Measurements from ENCODE around the gene TSPAN10.
"Not testable (repeated sequence)": the region's sequence is repeated elsewhere in the genome, so short reads cannot be mapped to it uniquely, and the experiment has no call there.

Gene TSPAN10

DNA sequence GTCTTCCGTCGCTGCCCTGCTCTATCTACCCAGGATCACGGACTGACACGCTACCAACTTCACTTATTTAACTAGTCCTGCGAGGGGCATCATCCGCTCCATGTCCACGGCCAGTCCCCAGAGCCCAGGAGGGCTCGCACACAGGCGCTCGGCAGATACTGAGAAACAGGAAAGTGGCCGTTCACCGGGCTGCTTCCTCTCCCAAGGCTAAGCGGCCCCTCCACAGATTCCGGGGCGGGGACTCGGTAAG is 29.0 kb downstream of the TSPAN10 start:
- H3K4me1 Mint-ChIP-seq = peaks cover 43% of the 10 kb centered on the region
- H3K9me3 Mint-ChIP-seq = no peaks in the 10 kb centered on the region
- no peak for ATAC-seq

DNA sequence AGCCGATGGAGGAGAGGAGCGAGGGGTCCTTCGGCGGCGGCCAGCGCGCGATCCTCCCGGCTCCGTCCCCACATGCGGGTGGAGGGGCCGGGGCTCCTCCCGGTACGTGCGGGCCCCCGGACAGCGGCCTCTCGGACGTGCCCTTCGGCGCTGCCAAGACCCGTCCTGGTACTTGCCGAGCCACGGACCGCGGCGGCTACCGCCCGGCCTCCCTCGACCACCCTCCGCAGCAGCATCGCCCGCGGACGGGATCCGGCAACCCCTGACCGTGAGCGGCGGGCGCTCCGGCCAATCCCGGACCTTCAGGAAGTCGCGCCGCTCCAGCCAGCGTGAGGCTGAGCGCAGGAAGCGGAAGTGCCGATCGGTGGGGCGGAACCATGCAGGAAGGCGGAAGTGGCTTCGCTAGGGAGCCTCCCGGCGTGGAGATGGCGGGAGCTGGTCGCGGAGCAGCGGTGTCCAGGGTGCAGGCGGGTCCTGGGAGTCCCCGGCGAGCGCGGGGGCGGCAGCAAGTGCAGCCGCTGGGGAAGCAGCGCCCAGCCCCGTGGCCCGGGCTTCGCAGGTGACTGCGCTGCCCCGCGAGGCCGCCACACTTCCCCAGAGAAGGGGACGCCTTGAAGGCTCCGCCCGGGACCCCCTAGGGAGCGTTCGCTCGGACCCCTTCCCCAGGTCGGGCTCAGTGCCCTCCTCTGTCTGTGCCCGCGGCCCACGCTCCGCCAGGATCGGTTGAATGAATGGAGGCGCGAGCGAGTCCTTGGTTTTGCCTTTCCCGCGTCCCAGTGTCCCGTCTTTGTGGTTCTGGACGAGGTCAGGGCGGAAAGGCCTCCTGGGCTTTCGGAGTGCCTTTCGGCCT is 29.6 kb downstream of the TSPAN10 start, which contains the start of the genes CCDC137 and OXLD1:
Gene CCDC137, plus strand, starts transcription at position 396 of the 850 bp plus-strand sequence. Its CDS starts 30 bp downstream, at position 426.
Gene OXLD1, minus strand, starts transcription at position 264 of the 850 bp plus-strand sequence. Its CDS starts 28 bp downstream, at position 236.
- Mint-ChIP-seq H3K27me3 (no peaks in the 10 kb centered on the region), H3K4me1 (peaks cover 43% of the 10 kb centered on the region), H3K9me3 (no peaks in the 10 kb centered on the region), H3K36me3 (peaks cover 29% of the 10 kb centered on the region), H3K4me3 (peak within 1 kb of the TSS; percentile 93), H3K27ac (peak within 1 kb of the TSS; percentile 88)
- ATAC-seq = peak; percentile 98

More for the DNA sequence above, 29.0 kb downstream of the TSPAN10 start:
- Mint-ChIP-seq H3K4me3 (peak overlapping the region; percentile 93), H3K36me3 (peaks cover 23% of the 10 kb centered on the region), H3K27me3 (no peaks in the 10 kb centered on the region), H3K27ac (peak overlapping the region; percentile 88)

- Mint-ChIP-seq H3K27me3 (no peaks in the 10 kb centered on the region), H3K36me3 (peaks cover 41% of the 10 kb centered on the region), H3K4me1 (peaks cover 43% of the 10 kb centered on the region), H3K27ac (peak overlapping the region; percentile 88), H3K4me3 (peak overlapping the region; percentile 93), H3K9me3 (no peaks in the 10 kb centered on the region)
- ATAC-seq = no peak
Measured at GRCh38 chr17:81667754-81668153, 30.8 kb downstream of the TSPAN10 start.

- H3K4me3 Mint-ChIP-seq = no peak overlapping the region
- no peak for ATAC-seq
- peaks cover 51% of the 10 kb centered on the region for H3K36me3 Mint-ChIP-seq
- H3K27me3 Mint-ChIP-seq = no peaks in the 10 kb centered on the region
- no peaks in the 10 kb centered on the region for H3K9me3 Mint-ChIP-seq
- peaks cover 29% of the 10 kb centered on the region for H3K4me1 Mint-ChIP-seq
- H3K27ac Mint-ChIP-seq = no peak overlapping the region
Measured at GRCh38 chr17:81672504-81672903, 35.5 kb downstream of the TSPAN10 start.

DNA sequence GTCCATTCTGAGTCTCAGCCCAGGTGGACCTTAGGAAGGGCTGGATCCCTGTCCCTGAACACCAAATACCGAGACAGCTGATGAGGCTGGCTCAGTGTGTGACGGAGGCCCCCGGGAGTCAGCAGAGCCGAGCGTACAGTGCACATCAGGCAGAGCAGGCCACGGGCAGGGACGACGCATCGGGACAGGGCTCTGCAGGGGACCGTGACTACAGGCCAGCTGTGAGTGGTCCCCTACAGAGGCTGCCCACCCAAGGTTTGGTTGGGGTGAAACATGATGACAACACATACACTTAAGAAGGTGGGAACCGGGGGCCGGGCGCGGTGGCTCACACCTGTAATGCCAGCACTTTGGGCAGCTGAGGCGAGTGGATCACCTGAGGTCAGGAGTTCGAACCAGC is 36.0 kb downstream of the TSPAN10 start:
- ATAC-seq = no peak
- no peak overlapping the region for H3K4me3 Mint-ChIP-seq
- H3K4me1 Mint-ChIP-seq = peaks cover 25% of the 10 kb centered on the region
- peaks cover 47% of the 10 kb centered on the region for H3K36me3 Mint-ChIP-seq
- no peaks in the 10 kb centered on the region for H3K27me3 Mint-ChIP-seq
- H3K27ac Mint-ChIP-seq = no peak overlapping the region
- H3K9me3 Mint-ChIP-seq = no peaks in the 10 kb centered on the region

GRCh38 chr17:81673561-81674258 is 36.7 kb downstream of the TSPAN10 start:
- Mint-ChIP-seq H3K27me3 (no peaks in the 10 kb centered on the region), H3K4me1 (peaks cover 17% of the 10 kb centered on the region), H3K4me3 (no peak overlapping the region), H3K9me3 (no peaks in the 10 kb centered on the region), H3K36me3 (peaks cover 42% of the 10 kb centered on the region), H3K27ac (no peak overlapping the region)
- ATAC-seq = no peak

GRCh38 chr17:81675515-81676221 is 38.7 kb downstream of the TSPAN10 start:
- not testable (repeated sequence) for H3K27ac Mint-ChIP-seq, H3K9me3 Mint-ChIP-seq, H3K4me3 Mint-ChIP-seq, H3K4me1 Mint-ChIP-seq, H3K27me3 Mint-ChIP-seq, ATAC-seq
- peaks cover 34% of the 10 kb centered on the region for H3K36me3 Mint-ChIP-seq

DNA sequence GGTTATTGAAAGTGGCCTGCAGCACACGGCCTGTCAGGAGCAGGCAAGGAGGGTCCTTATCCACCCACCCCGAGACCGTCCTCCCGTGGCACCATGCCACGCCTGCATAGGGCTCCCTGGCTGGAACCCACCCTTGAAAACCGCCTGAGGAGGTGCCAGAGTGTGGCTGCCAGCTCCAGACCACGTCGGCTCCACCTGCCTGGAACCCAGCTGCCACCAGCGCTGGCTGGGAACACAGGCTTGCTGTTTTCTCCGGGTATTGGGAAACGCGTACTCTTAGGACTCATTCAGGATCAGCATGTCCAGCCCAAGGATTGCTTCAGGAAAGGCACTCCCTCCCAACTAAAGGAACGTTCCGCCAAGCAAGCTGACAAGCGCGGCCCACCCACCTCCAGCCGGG is 39.9 kb downstream of the TSPAN10 start:
- Mint-ChIP-seq H3K27me3 (no peaks in the 10 kb centered on the region), H3K36me3 (peaks cover 26% of the 10 kb centered on the region), H3K27ac (no peak overlapping the region), H3K4me3 (no peak overlapping the region), H3K4me1 (peaks cover 15% of the 10 kb centered on the region), H3K9me3 (no peaks in the 10 kb centered on the region)
- ATAC-seq = no peak

DNA sequence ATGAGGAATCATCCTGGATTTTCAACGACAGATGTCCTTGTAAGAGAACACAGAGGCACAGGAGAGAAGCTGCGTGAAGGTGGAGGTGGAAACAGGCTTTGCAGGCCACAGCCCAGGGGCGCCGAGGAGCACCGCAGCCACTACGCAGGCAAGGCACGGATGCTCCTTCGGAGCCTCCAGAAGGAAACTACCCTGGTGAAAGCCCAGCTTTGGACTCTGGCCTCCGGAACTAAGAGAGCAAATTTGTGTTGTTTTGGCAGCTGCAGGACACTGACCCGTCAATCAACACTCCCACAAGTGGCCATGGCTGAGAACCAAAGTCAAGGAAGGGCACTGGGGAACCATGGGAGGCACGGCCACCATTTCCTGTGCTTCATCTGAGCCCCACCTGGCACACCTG is 43.2 kb downstream of the TSPAN10 start:
- Mint-ChIP-seq H3K27ac (no peak overlapping the region), H3K9me3 (no peaks in the 10 kb centered on the region), H3K27me3 (no peaks in the 10 kb centered on the region), H3K4me1 (peaks cover 32% of the 10 kb centered on the region), H3K4me3 (no peak overlapping the region), H3K36me3 (no peaks in the 10 kb centered on the region)
- no peak for ATAC-seq

DNA sequence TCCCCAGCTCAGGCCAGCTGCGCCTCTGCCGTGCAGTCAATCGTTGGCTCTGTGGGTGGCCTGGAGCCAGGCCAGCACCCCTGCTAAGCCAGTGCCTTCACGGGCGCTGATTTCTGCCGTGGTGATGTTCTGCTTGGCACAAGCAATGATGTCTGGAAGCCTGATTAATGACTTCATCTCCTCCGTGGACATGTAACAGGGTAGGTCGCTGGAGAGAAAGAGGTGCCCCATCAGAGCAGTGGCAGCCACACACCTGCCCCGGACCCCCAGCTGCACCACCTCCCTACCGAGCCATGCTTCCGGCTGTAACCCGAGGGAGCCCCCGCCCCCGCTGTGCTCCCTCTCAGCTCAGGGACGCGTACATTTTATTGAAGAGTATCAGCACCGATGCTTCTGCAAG is 44.7 kb downstream of the TSPAN10 start:
- Mint-ChIP-seq H3K27me3 (no peaks in the 10 kb centered on the region), H3K4me1 (peaks cover 38% of the 10 kb centered on the region), H3K4me3 (peak overlapping the region; percentile 12), H3K36me3 (peaks cover 7% of the 10 kb centered on the region), H3K27ac (no peak overlapping the region), H3K9me3 (no peaks in the 10 kb centered on the region)
- ATAC-seq = no peak

GRCh38 chr17:81682565-81683207 is 45.7 kb downstream of the TSPAN10 start:
- Mint-ChIP-seq H3K4me3 (peak overlapping the region; percentile 86), H3K27me3 (no peaks in the 10 kb centered on the region), H3K9me3 (no peaks in the 10 kb centered on the region), H3K27ac (peak overlapping the region; percentile 80), H3K36me3 (peaks cover 17% of the 10 kb centered on the region), H3K4me1 (peaks cover 47% of the 10 kb centered on the region)
- no peak for ATAC-seq

- H3K36me3 Mint-ChIP-seq = peaks cover 19% of the 10 kb centered on the region
- H3K9me3 Mint-ChIP-seq = no peaks in the 10 kb centered on the region
- peak overlapping the region; percentile 86 for H3K4me3 Mint-ChIP-seq
- no peak for ATAC-seq
- peaks cover 47% of the 10 kb centered on the region for H3K4me1 Mint-ChIP-seq
- peak overlapping the region; percentile 80 for H3K27ac Mint-ChIP-seq
- H3K27me3 Mint-ChIP-seq = no peaks in the 10 kb centered on the region
Measured at GRCh38 chr17:81683208-81683583, 46.2 kb downstream of the TSPAN10 start.

DNA sequence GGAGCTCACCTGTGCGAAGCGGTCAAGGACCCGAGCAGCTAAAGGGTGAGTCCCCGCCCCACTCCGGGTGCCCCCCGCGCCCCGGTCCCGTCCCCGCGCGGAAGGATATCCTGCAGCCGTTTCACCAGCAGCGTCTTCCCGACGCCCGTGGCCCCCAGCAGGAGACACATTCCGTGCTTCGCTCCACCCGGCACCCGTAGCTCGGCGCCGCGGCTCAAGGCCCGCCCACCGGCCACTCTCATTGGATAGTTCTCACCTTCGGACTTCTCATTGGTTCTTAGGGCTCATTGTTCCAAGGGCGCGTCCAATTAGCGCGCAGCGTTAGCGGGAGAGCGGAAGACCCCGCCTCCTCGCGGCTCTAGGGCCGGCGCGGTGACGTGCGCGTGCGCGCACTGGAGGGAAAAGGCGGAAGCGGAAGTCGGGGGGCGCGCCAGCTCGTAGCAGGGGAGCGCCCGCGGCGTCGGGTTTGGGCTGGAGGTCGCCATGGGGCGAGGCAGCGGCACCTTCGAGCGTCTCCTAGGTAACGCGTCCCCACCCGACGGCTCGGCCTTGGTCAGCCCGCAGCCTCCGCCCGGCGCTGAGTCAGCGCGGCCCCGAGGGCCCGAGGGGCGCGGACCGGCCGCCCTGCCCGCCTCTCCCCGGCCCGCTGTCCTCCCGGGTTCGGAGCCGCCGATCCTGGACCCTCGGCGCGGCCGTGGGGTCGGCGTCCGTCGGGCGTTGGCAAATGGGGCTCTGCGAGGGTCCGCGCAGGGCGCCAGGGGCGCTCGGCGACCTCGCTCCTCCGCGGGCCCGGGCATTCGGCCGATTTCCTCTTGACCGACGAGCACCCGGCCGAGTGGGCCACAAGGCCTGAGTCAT is 46.8 kb downstream of the TSPAN10 start, which contains the start of the genes ARL16 and HGS:
Gene ARL16, minus strand, starts transcription at position 214 of the 858 bp plus-strand sequence. Its CDS starts 44 bp downstream, at position 170.
Gene HGS, plus strand, starts transcription at position 428 of the 858 bp plus-strand sequence. Its CDS starts 56 bp downstream, at position 484.
- Mint-ChIP-seq H3K27me3 (no peaks in the 10 kb centered on the region), H3K27ac (peak within 1 kb of the TSS; percentile 80), H3K4me3 (peak within 1 kb of the TSS; percentile 86), H3K4me1 (peaks cover 51% of the 10 kb centered on the region), H3K9me3 (no peaks in the 10 kb centered on the region), H3K36me3 (peaks cover 24% of the 10 kb centered on the region)
- ATAC-seq = peak; percentile 99

DNA sequence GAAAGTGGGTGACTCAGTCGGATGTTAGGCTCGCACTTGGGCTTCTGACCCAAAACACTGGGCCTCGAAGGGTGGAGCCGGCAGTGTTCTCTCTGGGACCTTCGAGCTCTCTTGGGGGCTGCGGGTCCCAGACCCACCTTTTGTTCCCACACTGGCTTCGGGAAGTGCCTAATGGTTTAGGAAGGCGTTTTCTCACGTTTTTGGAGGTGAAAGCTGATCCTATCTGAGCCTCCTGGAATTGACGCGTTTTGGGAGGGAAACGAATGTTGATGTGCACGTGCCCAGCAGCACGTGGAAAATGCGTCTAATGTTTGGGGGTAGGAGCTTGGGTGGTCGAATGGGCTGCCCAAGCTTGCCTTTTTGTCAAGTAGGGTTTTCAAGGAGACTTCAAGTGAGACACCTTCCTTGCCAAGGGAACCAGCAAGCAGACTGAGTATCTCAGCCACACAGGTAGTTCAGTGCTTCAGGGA is 47.5 kb downstream of the TSPAN10 start:
- Mint-ChIP-seq H3K27me3 (no peaks in the 10 kb centered on the region), H3K27ac (peak overlapping the region; percentile 80), H3K36me3 (peaks cover 30% of the 10 kb centered on the region)

More for the DNA sequence above, 47.5 kb downstream of the TSPAN10 start:
- Mint-ChIP-seq H3K9me3 (no peaks in the 10 kb centered on the region), H3K4me1 (peaks cover 58% of the 10 kb centered on the region), H3K4me3 (peak overlapping the region; percentile 86)
- no peak for ATAC-seq

Data from stimulated activated memory B cell treated with anti-CD40 and anti-IgM and Interleukin-4, amounts not matched to agents 10 μg/mL and 1 μg/mL and 100 μg/mL, for 72 hours (primary cell).